ENCODE data around the gene HOXB3.

GRCh38 chr17:48499248-48499647, 90.8 kb downstream of the HOXB3 start:
- TF ChIP-seq CTCF (IDR thresholded peaks at IDR 0.05) (no peak), POLR2A (IDR thresholded peaks at IDR 0.05) (no peak), POLR2AphosphoS5 (IDR thresholded peaks at IDR 0.05) (no peak)
